ENCODE results near the gene IQGAP3.
"Not testable (repeated sequence)": the region's sequence is repeated elsewhere in the genome, so short reads cannot be mapped to it uniquely, and the experiment has no call there.

The IQGAP3 gene

DNA sequence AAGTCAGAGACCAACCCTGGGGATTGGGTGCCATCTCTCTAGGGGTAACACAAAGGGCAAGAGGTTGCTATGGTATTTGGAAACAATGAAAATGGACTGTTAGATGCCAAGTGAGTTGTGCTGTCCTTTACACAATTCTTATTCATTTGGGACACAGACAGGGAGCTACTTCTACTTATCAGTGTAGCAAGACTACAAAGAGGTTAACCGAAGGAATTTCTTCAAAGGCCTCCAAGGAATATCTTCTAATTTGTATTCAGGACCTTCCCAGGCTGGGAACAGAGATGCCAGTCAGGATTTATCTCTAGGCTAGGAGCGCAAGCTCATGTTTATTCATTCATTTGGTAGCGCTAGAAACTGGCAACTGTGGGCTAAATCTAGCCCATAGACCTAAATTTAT, 21.8 kb upstream of the IQGAP3 start:
- DNase-seq (ENCODE audit: low spot score), result no peak

GRCh38 chr1:156593661-156593989, 21.3 kb upstream of the IQGAP3 start:
- no peak for DNase-seq (ENCODE audit: low spot score)

GRCh38 chr1:156592910-156593660, 20.7 kb upstream of the IQGAP3 start:
- DNase-seq (ENCODE audit: low spot score), result no peak

GRCh38 chr1:156592158-156592909, 20.0 kb upstream of the IQGAP3 start:
- no peak for DNase-seq (ENCODE audit: low spot score)

- DNase-seq (ENCODE audit: low spot score), result peak; percentile 92
Observed at GRCh38 chr1:156591432-156592157, 19.2 kb upstream of the IQGAP3 start, which contains the start of gene NAXE. Gene NAXE (plus strand): TSS chr1:156591776. CDS start chr1:156591805, 29 bp downstream.

DNA sequence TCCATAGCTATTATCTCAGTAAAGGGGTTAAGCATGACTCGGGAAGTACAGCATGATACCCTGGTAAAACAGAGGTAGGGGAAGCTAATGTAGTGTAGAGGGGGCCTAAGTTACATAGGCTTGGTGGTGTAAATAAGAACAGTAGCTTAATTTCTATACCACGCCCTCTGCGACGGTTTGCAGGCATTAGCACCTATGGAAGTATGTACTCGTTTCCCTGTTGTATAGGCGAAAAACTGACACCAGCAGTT, 18.7 kb upstream of the IQGAP3 start:
- no peak for DNase-seq (ENCODE audit: low spot score)

DNA sequence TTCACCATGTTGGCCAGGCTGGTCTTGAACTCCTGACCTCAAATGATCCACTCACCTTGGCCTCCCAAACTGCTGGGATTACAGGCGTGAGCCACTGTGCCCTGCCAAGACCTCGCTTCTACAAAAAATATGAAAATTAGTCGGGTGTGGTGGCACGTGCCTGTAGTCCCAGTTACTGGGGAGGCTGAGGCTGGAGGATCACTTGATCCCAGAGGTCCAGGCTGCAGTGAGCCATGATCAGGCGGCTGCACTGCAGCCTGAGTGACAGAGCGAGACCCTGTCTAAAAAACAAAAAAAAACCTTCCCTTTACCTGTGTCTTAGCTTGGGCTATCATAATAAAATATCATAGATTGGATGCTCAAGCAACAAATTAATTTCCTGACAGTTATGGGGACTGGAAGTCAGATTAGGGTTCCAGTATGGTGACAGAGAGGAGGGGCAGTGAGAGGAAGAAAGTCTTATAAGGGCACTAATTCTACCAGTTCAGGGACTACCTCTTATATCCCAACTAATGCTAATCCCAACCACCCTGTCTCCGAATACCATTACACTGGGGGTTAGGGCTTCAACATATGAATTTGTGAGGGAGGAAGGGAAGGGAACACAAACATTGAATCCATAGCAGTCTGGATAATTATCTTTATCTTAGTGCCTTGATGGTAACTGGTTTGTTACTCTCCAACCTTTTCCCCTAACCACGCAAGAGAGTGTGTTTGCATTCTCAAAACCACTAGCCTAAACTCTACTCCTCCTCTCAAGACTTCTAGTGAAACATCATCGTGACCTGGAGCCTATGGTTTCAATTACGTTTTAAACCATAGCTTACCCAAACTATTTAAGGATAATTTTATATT, 18.2 kb upstream of the IQGAP3 start:
- DNase-seq (ENCODE audit: low spot score), result no peak

DNA sequence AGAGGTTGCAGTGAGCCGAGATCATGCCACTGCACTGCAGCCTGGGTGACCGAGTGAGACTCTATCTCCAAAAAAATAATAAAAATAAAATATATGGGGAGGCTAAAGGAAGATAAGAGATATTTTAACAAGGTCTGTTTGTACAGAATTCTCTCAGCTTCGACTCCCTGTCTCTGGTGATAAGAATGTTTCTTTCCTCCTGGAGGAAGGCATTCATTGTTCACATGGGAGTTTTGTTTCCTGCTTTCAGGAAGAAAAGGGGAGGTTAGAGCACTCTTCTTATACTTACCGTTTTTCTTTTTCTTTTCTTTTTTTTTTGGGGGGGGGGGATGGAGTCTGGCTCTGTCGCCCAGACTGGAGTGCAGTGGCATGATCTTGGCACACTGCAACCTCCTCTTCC, 17.2 kb upstream of the IQGAP3 start:
- no peak for DNase-seq (ENCODE audit: low spot score)

GRCh38 chr1:156587927-156588326, 15.6 kb upstream of the IQGAP3 start:
- DNase-seq (ENCODE audit: low spot score), result not testable (repeated sequence)

DNA sequence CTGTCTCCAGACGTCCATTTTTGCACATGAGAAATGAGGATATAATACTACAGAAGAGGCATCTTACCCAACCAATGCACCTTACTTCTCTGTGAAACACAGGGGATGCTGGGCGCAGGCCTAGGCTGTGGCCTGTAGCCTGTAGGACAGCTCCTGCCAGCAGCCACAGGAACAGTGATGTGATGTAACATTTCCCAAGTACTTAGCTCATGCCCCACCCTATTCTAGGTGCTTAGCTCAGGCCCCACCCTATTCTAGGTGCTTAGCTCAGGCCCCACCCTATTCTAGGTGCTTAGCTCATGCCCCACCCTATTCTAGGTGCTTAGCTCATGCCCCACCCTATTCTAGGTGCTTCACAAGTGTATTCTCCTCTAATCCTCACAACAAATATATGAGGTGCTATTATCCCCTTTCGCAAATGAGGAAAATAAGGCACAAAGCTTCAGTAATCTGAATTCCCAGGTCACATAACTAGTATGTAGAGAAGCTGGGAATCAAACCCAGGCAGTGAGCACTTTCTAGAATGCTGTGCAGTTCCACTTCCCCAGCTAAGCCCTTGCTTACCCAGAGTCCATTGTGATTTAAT, 14.6 kb upstream of the IQGAP3 start:
- DNase-seq (ENCODE audit: low spot score), result no peak

DNA sequence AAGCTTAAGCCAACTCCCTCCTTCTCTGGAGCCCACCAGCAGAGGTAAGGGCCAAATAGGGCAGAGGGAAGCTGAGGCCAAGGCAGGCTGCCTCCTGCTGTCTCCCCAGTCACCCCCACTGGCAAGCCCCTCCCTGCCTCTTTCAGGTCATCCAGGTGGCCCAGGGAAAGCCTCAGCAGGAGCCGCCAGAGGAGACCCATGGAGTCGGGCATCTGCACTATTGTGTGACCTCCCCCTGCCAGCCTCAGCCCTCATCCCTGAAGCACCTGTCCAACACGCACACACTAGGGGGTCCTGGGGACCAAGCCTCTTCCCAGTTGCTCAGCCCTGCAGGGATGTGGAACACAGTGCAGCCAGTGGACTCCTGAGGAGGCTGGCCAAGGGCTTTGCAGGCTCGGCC, 14.0 kb upstream of the IQGAP3 start:
- no peak for DNase-seq (ENCODE audit: low spot score)

DNA sequence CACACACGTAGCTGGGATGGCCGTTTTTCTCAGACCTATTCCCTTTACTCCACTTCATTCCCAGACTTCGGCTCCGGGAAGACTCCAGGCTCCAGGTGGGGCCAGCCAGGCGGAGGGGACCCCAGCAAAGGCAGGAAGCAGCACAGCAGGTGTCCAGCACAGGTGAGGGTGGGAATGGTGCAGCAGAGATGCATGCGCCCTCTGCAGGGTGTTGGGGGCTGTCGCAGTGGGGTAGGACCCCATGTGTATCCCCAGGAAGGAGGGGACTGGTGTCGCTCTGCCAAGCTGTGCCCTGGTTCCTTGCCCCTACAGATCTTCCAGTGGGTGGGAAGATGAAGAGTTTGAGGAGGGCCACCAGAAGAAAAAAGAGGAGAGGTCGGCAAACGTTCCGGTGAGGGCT, 12.4 kb upstream of the IQGAP3 start:
- DNase-seq (ENCODE audit: low spot score), result no peak

- DNase-seq (ENCODE audit: low spot score), result peak; percentile 78
Observed at GRCh38 chr1:156583821-156584622, 11.7 kb upstream of the IQGAP3 start.

DNA sequence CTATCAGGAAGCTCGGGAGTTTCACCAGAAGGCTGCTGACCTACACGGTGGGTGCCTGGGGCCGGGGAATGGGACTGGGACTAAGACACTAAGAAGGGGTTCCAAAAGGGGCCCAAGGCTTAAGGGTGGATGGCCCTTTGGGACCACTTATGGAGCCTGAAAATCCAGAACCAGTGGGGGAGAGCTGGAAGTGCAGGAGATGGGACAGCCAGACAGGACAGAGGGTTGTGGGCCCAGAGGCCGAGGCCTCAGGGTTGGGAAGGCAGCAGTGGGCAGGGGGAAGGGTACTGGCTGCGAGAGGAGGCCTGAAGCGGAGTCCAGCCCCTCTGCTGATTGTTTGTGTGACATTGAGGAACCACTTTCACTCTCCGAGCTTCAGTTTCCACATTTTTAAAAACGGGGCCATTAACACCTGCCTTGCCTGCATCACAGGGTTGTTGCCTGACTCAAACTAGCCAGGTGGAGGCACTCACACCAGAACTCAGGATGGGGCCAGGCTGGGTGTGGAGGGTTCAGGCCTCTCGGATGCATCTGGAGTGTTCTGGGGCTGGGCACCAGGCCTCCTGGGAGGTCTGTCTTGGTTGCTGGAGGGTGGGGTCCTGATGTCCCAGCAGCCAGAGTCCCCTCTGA, 10.1 kb upstream of the IQGAP3 start:
- no peak for DNase-seq (ENCODE audit: low spot score)

- no peak for DNase-seq (ENCODE audit: low spot score)
Observed at GRCh38 chr1:156581661-156582387, 9.5 kb upstream of the IQGAP3 start.

GRCh38 chr1:156579472-156579871, 7.1 kb upstream of the IQGAP3 start, which contains the start of gene TTC24:
Gene TTC24 (plus strand): TSS chr1:156579723. CDS start chr1:156581365, 1,642 bp downstream.
- no peak for DNase-seq (ENCODE audit: low spot score)

DNA sequence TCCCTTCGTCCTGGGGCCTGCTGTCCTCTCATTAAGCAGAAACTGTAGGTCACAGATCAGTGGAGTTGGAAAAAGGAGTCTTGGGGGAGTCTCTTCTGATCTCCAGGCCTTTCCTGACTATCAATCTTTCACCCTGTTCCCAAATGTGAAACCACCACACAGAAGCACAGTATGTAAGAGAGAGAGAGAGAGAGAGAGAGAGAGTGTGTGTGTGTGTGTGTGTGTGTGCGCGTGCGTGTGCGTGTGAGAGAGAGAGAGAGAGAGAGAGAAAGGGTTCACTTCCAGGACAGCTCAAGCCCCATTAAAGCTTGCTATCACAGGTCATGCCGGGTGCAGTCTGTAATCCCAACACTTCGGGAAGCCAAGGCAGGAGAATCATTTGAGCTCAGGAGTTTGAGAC, 5.7 kb upstream of the IQGAP3 start:
- DNase-seq (ENCODE audit: low spot score), result no peak

- DNase-seq (ENCODE audit: low spot score), result no peak
Observed at GRCh38 chr1:156577550-156577949, 5.2 kb upstream of the IQGAP3 start.

- no peak for DNase-seq (ENCODE audit: low spot score)
Observed at GRCh38 chr1:156574039-156574633, 1.8 kb upstream of the IQGAP3 start.

Measured in AG08395 (cell line).